ENCODE results near the gene SLC38A7. TPM values are rescaled to one million over a fixed set of nuclear protein-coding genes. Genes with fewer than 3 reads are reported as not detected.

Gene SLC38A7
- total RNA-seq (2014; rRNA removed; shearing (Covaris generic)) = 11.4 and 16.1 TPM in 2 replicates

DNA sequence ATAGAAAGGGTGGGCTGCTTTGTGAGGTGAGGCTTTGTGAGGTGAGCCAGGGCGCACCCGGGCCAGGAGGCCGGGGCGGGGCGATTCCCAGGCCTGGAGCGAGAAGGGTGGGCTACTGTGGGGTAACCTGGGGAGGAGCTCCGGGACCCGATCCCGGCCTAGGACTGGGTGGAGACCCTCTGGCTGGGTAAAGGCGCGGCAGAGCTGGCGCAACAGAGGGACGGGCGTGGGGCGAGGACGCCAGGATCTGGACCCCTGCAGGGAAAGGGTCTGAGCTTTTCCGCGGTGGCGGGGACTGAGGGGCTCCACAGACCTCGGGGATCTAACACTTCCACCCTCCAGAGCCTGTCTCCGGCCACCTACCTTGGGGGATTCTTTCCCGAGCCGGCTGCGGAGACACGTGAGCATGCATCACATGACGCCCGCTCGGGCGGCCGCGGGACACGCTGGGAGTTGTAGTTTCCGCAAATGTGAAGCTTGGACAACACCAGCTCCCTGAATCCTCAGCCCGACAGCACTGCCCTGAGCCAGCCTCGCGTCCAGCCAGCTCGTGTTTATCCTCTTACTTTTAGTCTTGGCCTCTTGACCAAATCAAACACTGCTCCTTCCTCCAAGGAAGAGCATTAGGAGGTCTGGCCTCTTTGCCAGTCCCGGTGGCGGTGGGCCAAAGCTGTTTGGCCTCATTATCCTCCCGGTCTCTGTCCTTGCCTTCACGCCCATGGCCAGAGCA lies at the start of gene SLC38A7:
TSS of gene SLC38A7 (minus strand) at position 417 of the 730 bp plus-strand sequence. CDS start 4,644 bp downstream, outside the sequence.

GRCh38 chr16:58733671-58734458 lies 49.3 kb upstream of the SLC38A7 start, which contains the start of gene GOT2:
GOT2 (minus strand) TSS chr16:58734316; CDS start chr16:58734228, 88 bp downstream.

DNA sequence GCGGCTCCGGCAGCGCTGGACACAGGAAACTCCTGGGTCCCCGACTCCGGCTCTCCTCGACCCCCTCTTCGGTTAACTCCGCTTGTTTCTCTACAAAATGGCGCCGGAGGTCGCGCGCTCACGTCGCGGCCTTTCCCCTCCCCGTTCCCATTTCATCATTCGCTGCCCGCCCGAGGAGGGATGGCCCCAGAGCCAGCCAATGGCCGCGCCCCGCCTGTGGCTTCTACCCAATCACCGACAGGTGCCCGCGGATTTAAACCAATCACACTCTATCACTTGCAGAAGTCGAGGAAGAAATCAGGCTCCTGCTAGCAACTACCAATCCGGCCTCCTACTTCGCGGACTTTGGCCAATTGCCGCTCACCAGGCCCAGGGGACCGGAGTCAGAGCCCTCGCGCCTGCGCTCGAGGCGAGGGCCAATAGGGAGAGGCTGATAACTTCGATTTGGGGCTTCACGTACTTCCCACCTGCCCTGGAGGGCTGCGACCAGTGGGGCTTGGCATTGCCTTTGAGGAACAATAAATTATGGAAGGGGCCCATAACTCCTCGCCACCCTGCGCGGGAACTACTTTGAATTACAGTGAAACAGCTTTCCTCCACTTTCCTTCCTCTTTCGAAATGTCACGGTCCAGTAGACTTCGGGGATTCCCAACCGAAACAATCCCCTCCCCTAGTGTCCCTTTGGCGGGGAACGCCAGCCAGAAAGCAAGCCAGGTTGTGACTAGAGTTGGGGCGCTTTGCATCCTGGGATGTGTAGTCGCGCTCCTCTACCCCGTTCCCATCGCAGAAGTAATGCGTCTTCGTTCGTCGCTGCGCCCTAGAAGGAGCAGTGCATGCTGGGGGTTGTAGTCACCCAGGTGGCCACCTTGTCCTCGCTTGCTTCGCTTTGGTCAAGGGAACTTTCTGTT lies 54.6 kb downstream of the SLC38A7 start, which contains the start of gene CNOT1:
TSS of gene CNOT1 (minus strand) at position 94 of the 908 bp plus-strand sequence. CDS start 30,489 bp downstream, outside the sequence.

Other genes with a start within 250 kb of the SLC38A7 start
- gene NDRG4, start 184.6 kb downstream of the SLC38A7 start, total RNA-seq (2014; rRNA removed; shearing (Covaris generic)) = 10.3 and 21.8 TPM in 2 replicates
- gene SETD6, start 169.3 kb downstream of the SLC38A7 start, total RNA-seq (2014; rRNA removed; shearing (Covaris generic)) = 59.6 and 61.7 TPM in 2 replicates
- 134 and 136 TPM in 2 replicates for gene CNOT1, start 54.9 kb downstream of the SLC38A7 start, total RNA-seq (2014; rRNA removed; shearing (Covaris generic))
- gene GOT2, start 49.5 kb upstream of the SLC38A7 start, total RNA-seq (2014; rRNA removed; shearing (Covaris generic)) = 65.4 and 66.7 TPM in 2 replicates